ENCODE results near the gene RAB40B. TPM values are rescaled to one million over a fixed set of nuclear protein-coding genes. Genes with fewer than 3 reads are reported as not detected.
A peak's percentile ranks its signal among the peaks of the same experiment; 100 is the strongest.

Gene RAB40B
- total and polyA plus RNA-seq, 11 donors, result 10.9 to 37.7 (median 21.9) TPM

- ATAC-seq (peak in 1 of 4 donors; percentile 20), DNase-seq (no peak)
- peaks cover 0 to 94% (median 79%) of the 10 kb centered on the region in 9 donors for H3K36me3 ChIP-seq
- H3K27me3 ChIP-seq, result no peaks in the 10 kb centered on the region
- WGBS, 4 donors, result 94 to 95% (median 94%) methylated on average over 21 of the region's 21 CpGs
- H3K4me1 ChIP-seq, result peaks cover 0 to 11% (median 0%) of the 10 kb centered on the region in 12 donors
- no peak for TF ChIP-seq CTCF (IDR thresholded peaks at IDR 0.05)
- TF ChIP-seq POLR2A (IDR thresholded peaks at IDR 0.05), result no peak
- no peaks in the 10 kb centered on the region for H3K9me3 ChIP-seq
- H3K27ac ChIP-seq, result peak overlapping the region in 1 of 12 donors; percentile 63
- no peak overlapping the region for H3K4me3 ChIP-seq
- intact Hi-C loops (cut with DNase I), result no loop called here
Observed at GRCh38 chr17:82627405-82627804, 71.1 kb downstream of the RAB40B start.

- H3K27ac ChIP-seq, result peak overlapping the region in 1 of 12 donors; percentile 27
Observed at GRCh38 chr17:82623707-82624106, 74.8 kb downstream of the RAB40B start.

GRCh38 chr17:82619641-82620040 lies 78.9 kb downstream of the RAB40B start:
- intact Hi-C loops (cut with DNase I), result no loop called here
- H3K9me3 ChIP-seq, result no peaks in the 10 kb centered on the region
- DNase-seq, result no peak
- no peaks in the 10 kb centered on the region for H3K27me3 ChIP-seq
- H3K36me3 ChIP-seq, result peaks cover 0 to 99% (median 95%) of the 10 kb centered on the region in 9 donors
- no peak overlapping the region for H3K27ac ChIP-seq
- WGBS, 4 donors, result 81 to 91% (median 86%) methylated on average over 10 of the region's 10 CpGs
- H3K4me3 ChIP-seq, result no peak overlapping the region
- no peak for ATAC-seq
- TF ChIP-seq POLR2A (IDR thresholded peaks at IDR 0.05) (no peak), CTCF (IDR thresholded peaks at IDR 0.05) (no peak)
- H3K4me1 ChIP-seq, result no peaks in the 10 kb centered on the region

More at GRCh38 chr17:82623707-82624106, 74.8 kb downstream of the RAB40B start:
- DNase-seq, result no peak
- Histone ChIP-seq H3K9me3 (no peaks in the 10 kb centered on the region), H3K36me3 (peaks cover 0 to 100% (median 96%) of the 10 kb centered on the region in 9 donors), H3K4me1 (peaks cover 0 to 11% (median 0%) of the 10 kb centered on the region in 12 donors), H3K4me3 (no peak overlapping the region), H3K27me3 (no peaks in the 10 kb centered on the region)
- 83 to 91% (median 89%) methylated on average over 15 of the region's 15 CpGs for WGBS, 4 donors
- intact Hi-C loops (cut with DNase I), result no loop called here
- TF ChIP-seq CTCF (IDR thresholded peaks at IDR 0.05) (no peak), POLR2A (IDR thresholded peaks at IDR 0.05) (no peak)
- ATAC-seq, result no peak

- peaks cover 0 to 99% (median 94%) of the 10 kb centered on the region in 9 donors for H3K36me3 ChIP-seq
- H3K27me3 ChIP-seq, result no peaks in the 10 kb centered on the region
- no peak overlapping the region for H3K27ac ChIP-seq
- H3K4me3 ChIP-seq, result no peak overlapping the region
- H3K9me3 ChIP-seq, result no peaks in the 10 kb centered on the region
- no peaks in the 10 kb centered on the region for H3K4me1 ChIP-seq
- DNase-seq, result no peak
- ATAC-seq, result no peak
- no peak for TF ChIP-seq POLR2A (IDR thresholded peaks at IDR 0.05)
- no peak for TF ChIP-seq CTCF (IDR thresholded peaks at IDR 0.05)
- intact Hi-C loops (cut with DNase I), result no loop called here
- 87 to 92% (median 88%) methylated on average over 7 of the region's 7 CpGs for WGBS, 4 donors
Observed at GRCh38 chr17:82619211-82619610, 79.3 kb downstream of the RAB40B start.

Data from heart left ventricle (tissue), 16 donors.